ENCODE measurements around the gene GJA8.
A peak's percentile ranks its signal among the peaks of the same experiment; 100 is the strongest.
"Not testable (repeated sequence)": the region's sequence is repeated elsewhere in the genome, so short reads cannot be mapped to it uniquely, and the experiment has no call there.

Gene GJA8

DNA sequence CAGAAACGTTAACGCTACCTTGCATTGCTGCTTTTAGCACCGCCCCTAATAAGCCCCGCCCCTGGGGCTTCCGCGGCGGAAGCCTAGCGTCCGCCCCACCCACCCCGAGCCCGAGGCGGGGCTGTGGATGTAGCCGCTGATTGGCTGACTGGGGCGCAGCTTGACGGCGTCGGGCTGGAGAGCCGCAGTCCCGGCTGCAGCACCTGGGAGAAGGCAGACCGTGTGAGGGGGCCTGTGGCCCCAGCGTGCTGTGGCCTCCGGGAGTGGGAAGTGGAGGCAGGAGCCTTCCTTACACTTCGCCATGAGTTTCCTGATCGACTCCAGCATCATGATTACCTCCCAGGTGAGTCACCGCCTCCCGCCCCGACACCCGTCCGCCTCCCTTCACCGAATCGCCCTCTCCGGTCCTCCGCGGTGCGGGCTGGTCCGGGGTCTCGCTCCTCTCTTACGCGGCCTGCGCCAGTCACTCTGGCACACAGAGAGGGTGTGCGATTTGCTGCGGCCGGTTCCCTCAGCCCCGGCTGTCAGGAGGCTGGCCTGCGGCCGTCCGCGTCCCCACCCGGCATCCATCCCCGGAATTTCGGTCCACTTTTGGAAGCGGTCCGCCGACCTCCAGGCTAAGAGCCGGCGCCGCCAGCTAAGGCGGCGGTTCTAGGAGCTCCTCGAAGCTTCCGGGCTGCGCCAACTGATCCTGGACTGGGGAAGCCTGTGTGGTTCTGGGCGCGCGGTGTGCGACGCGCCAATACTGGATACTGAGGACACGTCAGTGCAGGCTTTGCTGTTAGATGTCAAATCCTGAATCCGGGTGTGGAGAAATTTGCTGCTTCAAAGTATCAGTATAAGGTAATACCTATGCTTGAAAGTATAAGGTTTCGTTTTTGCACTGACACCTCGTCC, 25.9 kb downstream of the GJA8 start, which contains the start of gene GPR89B:
Gene GPR89B (plus strand): TSS at position 185 of the 897 bp plus-strand sequence. CDS start 117 bp downstream, at position 302.
- DNase-seq = peak; percentile 94

DNA sequence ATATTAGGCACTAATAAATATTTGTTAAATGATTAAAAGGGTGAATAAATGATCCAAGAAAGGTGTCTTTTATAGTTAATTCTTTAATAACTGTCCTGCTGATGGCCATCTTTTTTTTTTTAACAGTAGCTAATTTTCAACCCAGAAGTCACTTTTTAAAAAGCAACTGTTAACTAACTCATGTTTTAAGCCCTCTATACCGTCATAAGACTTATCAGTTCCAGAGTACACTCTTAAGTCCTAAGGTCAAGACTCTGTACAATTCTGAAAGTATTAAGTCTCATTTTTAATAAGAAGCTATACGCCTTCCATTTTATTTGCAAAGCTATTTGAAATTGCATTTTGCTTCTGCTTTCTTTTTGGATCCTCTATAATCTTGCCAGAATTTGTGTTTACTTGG, 28.5 kb downstream of the GJA8 start:
- not testable (repeated sequence) for DNase-seq

DNA sequence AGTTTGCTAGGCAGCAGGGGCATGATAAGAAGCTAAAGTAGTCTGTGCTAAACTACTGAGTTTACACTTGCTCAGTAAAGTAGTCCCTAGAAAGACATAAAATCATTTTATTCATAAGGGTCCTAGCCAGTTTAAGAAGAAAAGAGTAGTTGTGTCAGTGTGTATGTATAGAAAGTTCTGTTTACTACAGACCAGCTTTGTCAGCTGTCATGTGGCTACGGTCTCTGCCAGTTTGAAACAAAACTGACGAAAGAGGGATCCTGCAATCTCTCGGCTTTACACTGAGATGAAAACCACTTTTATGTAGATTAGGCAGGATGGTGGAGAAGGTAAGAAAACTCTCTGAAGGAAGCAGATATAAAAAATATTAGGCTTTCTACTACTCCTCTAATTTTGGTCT, 32.7 kb downstream of the GJA8 start:
- DNase-seq = not testable (repeated sequence)

DNA sequence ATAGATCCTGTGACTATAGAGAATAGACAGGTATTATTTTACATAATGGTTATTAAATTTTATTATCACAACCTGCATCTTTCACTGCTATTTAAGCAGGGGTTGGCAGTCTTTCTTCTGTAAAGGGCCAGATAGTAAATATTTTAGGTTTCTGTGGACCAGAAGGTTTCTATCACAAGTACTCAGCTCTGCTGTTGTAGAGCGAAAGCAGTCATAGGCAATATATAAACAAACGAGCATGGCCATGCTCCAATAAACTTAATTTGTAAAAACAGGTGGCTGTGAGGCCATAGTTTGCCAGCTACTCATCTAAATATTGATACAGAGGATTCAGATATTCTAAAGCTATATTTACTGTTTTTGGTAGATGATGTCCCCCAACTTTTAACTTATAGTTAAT, 37.9 kb downstream of the GJA8 start:
- not testable (repeated sequence) for DNase-seq

DNA sequence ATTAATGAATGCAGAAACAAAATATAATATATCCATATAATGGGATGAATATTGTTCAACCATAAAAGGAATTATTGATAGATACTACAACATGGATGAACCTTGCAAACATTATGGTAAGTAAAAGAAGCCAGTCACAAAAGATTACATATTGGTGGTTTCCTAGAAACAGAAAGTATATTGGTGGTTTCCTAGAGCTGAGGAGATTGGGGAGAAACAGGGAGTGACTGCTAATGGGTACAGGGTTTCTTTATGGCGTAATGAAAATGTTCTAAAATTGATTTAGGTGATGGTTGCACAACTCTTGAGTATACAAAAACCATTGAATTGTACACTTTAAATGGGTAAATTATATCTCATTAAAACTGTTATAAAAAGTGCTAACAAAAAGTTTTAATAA, 40.0 kb downstream of the GJA8 start:
- not testable (repeated sequence) for DNase-seq

DNA sequence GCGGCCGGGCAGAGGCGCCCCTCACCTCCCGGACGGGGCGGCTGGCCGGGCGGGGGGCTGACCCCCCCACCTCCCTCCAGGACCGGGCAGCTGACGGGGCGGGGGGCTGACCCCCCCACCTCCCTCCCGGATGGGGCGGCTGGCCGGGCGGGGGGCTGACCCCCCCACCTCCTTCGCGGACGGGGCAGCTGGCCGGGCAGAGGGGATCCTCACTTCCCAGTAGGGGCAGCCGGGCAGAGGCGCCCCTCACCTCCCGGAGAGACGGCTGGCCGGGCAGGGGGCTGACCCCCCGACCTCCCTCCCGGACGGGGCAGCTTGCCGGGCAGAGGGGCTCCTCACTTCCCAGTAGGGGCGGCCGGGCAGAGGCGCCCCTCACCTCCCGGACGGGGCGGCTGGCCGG, 46.9 kb downstream of the GJA8 start:
- not testable (repeated sequence) for DNase-seq

All from DMS153 (cell line).